Measurements from ENCODE around the gene VDR.

DNA sequence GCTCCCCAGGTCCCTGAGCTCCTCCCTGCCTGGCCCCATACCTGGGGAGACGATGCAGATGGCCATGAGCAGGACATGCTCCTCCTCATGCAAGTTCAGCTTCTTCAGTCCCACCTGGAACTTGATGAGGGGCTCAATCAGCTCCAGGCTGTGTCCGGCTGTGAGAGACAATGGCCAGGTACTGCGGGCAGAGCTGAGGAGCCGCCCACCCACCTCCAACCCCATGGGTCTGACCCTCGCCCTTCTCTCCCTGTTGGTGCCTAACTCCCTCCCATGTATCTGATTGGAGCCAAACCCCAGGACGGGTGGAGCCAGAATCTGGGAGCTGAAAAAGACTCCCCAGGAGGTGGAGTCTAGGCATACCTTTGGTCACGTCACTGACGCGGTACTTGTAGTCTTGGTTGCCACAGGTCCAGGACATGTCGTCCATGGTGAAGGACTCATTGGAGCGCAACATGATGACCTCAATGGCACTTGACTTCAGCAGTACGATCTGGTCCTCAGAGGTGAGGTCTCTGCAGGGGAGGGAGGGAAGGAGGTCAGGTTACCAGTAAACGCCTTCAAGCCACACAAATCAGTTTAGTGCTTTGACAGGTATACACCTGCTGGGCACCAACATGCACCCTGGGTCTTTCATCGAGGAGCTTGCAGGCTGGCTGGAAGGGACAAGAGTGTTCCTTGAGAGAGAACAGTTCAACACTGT, 58.3 kb downstream of the VDR start:
- TF ChIP-seq, protein P1, sequence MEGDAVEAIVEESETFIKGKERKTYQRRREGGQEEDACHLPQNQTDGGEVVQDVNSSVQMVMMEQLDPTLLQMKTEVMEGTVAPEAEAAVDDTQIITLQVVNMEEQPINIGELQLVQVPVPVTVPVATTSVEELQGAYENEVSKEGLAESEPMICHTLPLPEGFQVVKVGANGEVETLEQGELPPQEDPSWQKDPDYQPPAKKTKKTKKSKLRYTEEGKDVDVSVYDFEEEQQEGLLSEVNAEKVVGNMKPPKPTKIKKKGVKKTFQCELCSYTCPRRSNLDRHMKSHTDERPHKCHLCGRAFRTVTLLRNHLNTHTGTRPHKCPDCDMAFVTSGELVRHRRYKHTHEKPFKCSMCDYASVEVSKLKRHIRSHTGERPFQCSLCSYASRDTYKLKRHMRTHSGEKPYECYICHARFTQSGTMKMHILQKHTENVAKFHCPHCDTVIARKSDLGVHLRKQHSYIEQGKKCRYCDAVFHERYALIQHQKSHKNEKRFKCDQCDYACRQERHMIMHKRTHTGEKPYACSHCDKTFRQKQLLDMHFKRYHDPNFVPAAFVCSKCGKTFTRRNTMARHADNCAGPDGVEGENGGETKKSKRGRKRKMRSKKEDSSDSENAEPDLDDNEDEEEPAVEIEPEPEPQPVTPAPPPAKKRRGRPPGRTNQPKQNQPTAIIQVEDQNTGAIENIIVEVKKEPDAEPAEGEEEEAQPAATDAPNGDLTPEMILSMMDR (conservative IDR thresholded peaks at IDR 0.05; ENCODE audit: low read length) = no peak
- TF ChIP-seq EZH2phosphoT487 (IDR thresholded peaks at IDR 0.05; ENCODE audit: borderline replicate concordance) = no peak

Measured in Loucy (cell line).